ENCODE data around the gene IGSF23. TPM values are rescaled to one million over a fixed set of nuclear protein-coding genes. Genes with fewer than 3 reads are reported as not detected.

IGSF23 gene
- 0.27 and 0.37 TPM in 2 replicates for polyA plus RNA-seq (2011; rRNA removed)
- polyA minus RNA-seq (2011; rRNA and poly(A)+ RNA removed): not detected in 2 replicates

- no peak for DNase-seq (ENCODE audit: low read depth, low spot score)
- TF ChIP-seq, protein P1, sequence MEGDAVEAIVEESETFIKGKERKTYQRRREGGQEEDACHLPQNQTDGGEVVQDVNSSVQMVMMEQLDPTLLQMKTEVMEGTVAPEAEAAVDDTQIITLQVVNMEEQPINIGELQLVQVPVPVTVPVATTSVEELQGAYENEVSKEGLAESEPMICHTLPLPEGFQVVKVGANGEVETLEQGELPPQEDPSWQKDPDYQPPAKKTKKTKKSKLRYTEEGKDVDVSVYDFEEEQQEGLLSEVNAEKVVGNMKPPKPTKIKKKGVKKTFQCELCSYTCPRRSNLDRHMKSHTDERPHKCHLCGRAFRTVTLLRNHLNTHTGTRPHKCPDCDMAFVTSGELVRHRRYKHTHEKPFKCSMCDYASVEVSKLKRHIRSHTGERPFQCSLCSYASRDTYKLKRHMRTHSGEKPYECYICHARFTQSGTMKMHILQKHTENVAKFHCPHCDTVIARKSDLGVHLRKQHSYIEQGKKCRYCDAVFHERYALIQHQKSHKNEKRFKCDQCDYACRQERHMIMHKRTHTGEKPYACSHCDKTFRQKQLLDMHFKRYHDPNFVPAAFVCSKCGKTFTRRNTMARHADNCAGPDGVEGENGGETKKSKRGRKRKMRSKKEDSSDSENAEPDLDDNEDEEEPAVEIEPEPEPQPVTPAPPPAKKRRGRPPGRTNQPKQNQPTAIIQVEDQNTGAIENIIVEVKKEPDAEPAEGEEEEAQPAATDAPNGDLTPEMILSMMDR (IDR thresholded peaks at IDR 0.05; ENCODE audit: low read depth, low read length): no peak
- POLR2A ChIA-PET: no interaction called here
- H3K27ac ChIP-seq (ENCODE audit: low read depth, low read length): no peak within 1 kb of the TSS
- no peak within 1 kb of the TSS for H3K4me3 ChIP-seq (ENCODE audit: low read depth, low read length)
- peaks cover 8% of the 10 kb centered on the region for H3K9me3 ChIP-seq (ENCODE audit: control insufficient read depth, insufficient read depth, low read length)
- CTCF ChIA-PET: no interaction called here
- no peaks in the 10 kb centered on the region for H3K27me3 ChIP-seq (ENCODE audit: control insufficient read depth, insufficient read depth, low read length)
These were observed at the start of gene IGSF23 for GRCh38 chr19:44613295-44614178. Gene IGSF23 (plus strand): TSS chr19:44613563. CDS start chr19:44613646, 83 bp downstream.

DNA sequence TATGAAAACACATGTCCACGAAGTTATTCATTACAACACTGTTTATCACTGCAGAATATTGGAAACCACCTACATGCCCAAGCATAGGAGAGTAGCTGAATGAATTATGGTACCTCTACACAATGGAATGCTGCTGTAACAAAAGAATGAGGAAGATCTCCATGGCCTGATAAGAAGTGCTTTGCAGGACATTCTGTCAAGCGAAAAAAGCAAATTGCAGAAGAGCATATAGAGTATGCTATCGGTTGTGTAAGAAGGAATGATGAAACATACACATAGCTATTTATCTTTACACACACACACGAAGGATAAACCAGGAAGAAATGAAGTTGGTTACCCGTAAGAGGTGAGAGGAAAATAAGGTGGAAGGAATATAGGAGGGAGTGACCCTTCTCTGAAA lies 46.4 kb upstream of the IGSF23 start:
- ChIA-PET POLR2A (no interaction called here), CTCF (interaction anchor here (1.4 kb wide), 1 partner anchor 88 kb away, joined by 3 read pairs; no protein-coding TSS in a partner anchor)
- peaks cover 3% of the 10 kb centered on the region; the same call in 1 of the 2 replicates for H3K9me3 ChIP-seq (ENCODE audit: control insufficient read depth, insufficient read depth, low read length)

DNA sequence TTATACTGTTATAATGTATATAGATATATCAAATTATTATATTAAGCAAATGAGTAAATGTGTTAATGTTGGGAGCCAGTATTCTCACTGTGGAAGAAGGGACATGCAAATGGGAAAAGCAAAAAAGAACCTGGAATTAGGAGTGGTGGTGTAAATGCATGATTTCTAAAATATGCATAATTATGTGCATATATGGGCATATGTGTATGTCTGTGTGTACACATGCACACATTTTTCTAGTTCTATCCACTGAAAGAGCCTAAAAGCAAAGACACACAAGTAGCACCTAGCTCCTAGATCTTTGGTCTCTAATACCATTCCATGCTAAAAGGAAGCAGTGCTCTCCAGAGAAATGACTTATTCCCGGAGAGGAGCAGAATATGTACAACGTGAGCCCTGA lies 45.6 kb upstream of the IGSF23 start:
- H3K27ac ChIP-seq (ENCODE audit: low read depth, low read length): no peak overlapping the region
- H3K4me3 ChIP-seq (ENCODE audit: low read depth, low read length): no peak overlapping the region
- CTCF ChIA-PET: no interaction called here
- DNase-seq (ENCODE audit: low read depth, low spot score): no peak
- TF ChIP-seq, protein P1 (IDR thresholded peaks at IDR 0.05; ENCODE audit: low read depth, low read length): no peak
- POLR2A ChIA-PET: no interaction called here
- peaks cover 3% of the 10 kb centered on the region; the same call in 1 of the 2 replicates for H3K9me3 ChIP-seq (ENCODE audit: control insufficient read depth, insufficient read depth, low read length)
- H3K27me3 ChIP-seq (ENCODE audit: control insufficient read depth, insufficient read depth, low read length): peaks cover 15% of the 10 kb centered on the region

More for the DNA sequence above, 46.4 kb upstream of the IGSF23 start:
- no peak overlapping the region for H3K4me3 ChIP-seq (ENCODE audit: low read depth, low read length)
- TF ChIP-seq, protein P1 (IDR thresholded peaks at IDR 0.05; ENCODE audit: low read depth, low read length): no peak
- no peak overlapping the region for H3K27ac ChIP-seq (ENCODE audit: low read depth, low read length)
- no peak for DNase-seq (ENCODE audit: low read depth, low spot score)
- H3K27me3 ChIP-seq (ENCODE audit: control insufficient read depth, insufficient read depth, low read length): peaks cover 15% of the 10 kb centered on the region

DNA sequence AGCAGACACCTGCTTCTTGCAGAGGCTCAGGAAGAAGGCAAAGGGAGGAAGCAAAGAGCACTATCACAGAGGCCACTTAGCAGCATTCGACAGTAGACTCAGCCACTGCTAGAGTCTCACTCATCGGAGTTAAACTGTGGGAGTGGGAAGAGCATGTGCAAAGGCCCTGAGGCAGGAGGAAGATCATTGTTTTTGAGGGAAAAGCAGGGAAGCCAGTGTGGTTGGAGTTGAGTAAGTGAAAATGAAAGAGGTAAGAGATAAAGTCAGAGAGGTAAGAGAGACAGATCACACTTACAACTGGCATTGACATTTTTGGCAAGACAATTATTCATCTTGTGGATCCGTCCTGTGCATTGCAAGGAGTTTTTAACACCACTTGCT lies 42.8 kb upstream of the IGSF23 start:
- ChIA-PET CTCF (interaction anchor here (0.5 to 3.3 kb wide), 42 partner anchors 9 to 275 kb away, joined by 3 to 95 read pairs (median 4); partner anchors contain the start of gene NECTIN2), POLR2A (interaction anchor here (0.7 kb wide), 1 partner anchor 200 kb away, joined by 3 read pairs; no protein-coding TSS in a partner anchor)
- Histone ChIP-seq H3K27me3 (ENCODE audit: control insufficient read depth, insufficient read depth, low read length) (peaks cover 15% of the 10 kb centered on the region), H3K9me3 (ENCODE audit: control insufficient read depth, insufficient read depth, low read length) (no peaks in the 10 kb centered on the region), H3K27ac (ENCODE audit: low read depth, low read length) (no peak overlapping the region), H3K4me3 (ENCODE audit: low read depth, low read length) (no peak overlapping the region)
- TF ChIP-seq, protein P1 (IDR thresholded peaks at IDR 0.05; ENCODE audit: low read depth, low read length): no peak
- no peak for DNase-seq (ENCODE audit: low read depth, low spot score)
